DOHH2 (cell line): Measurements from ENCODE around the gene IFT81.

Experiments
- H3F3A ChIP-seq: fragments of 200-600 bp; sonication (generic), shearing (Covaris generic); 2 replicates; pipeline ENCODE4 v1.6.0; 2016; ENCODE audit warnings: antibody characterized with exemption, mild to moderate bottlenecking; ENCODE audit not compliant: control insufficient read depth, insufficient read depth
- H3K27ac ChIP-seq: fragments of 200-600 bp; sonication (generic); 2 replicates; pipeline ENCODE4 v1.5.1; 2014; ENCODE audit warnings: low read depth, mild to moderate bottlenecking, low read length, moderate library complexity
- H3K27me3 ChIP-seq: fragments of 200-600 bp; sonication (generic); 2 replicates; pipeline ENCODE4 v1.6.1; 2014; ENCODE audit warnings: mild to moderate bottlenecking, low read length, mixed read lengths; ENCODE audit not compliant: control insufficient read depth
- H3K36me3 ChIP-seq: fragments of 200-600 bp; sonication (generic); 2 replicates; pipeline ENCODE4 v1.6.1; 2014; ENCODE audit warnings: mild to moderate bottlenecking, low read length, moderate library complexity, mixed read lengths; ENCODE audit not compliant: control insufficient read depth
- H3K4me1 ChIP-seq: fragments of 200-600 bp; sonication (generic); 2 replicates; pipeline ENCODE4 v1.6.1; 2014; ENCODE audit warnings: mild to moderate bottlenecking, low read length, mixed read lengths; ENCODE audit not compliant: control insufficient read depth
- H3K4me2 ChIP-seq: fragments of 200-600 bp; sonication (generic); 2 replicates; pipeline ENCODE4 v1.6.0; 2014; ENCODE audit warnings: mild to moderate bottlenecking, low read length, moderate library complexity
- H3K4me3 ChIP-seq: fragments of 200-600 bp; sonication (generic); 2 replicates; pipeline ENCODE4 v1.5.1; 2014; ENCODE audit warnings: mild to moderate bottlenecking, low read length, mixed read lengths
- H3K79me2 ChIP-seq: fragments of 200-600 bp; sonication (generic); 2 replicates; pipeline ENCODE4 v1.6.1; 2014; ENCODE audit warnings: mild to moderate bottlenecking, low read length, mixed read lengths; ENCODE audit not compliant: control insufficient read depth
- H3K9me2 ChIP-seq: fragments of 200-600 bp; sonication (generic); replicated peaks from 2 replicates; pipeline ENCODE4 v1.6.1; 2014; ENCODE audit warnings: mild to moderate bottlenecking, low read length, mixed read lengths; ENCODE audit not compliant: control insufficient read depth
- H3K9me3 ChIP-seq: fragments of 200-600 bp; sonication (generic); 2 replicates; pipeline ENCODE4 v1.6.1; 2014; ENCODE audit warnings: antibody characterized with exemption, low read length, mixed read lengths; ENCODE audit not compliant: control insufficient read depth, insufficient read depth
- H4K20me1 ChIP-seq: fragments of 200-600 bp; sonication (generic); 2 replicates; pipeline ENCODE4 v1.6.0; 2014; ENCODE audit warnings: low read depth, mild to moderate bottlenecking, antibody characterized with exemption, low read length, moderate library complexity; ENCODE audit not compliant: control insufficient read depth, insufficient read depth
- EZH2phosphoT487 ChIP-seq: fragments of 200-600 bp; sonication (generic); IDR thresholded peaks from 2 replicates; pipeline ENCODE4 v1.6.1; 2017; ENCODE audit warnings: borderline replicate concordance, mild to moderate bottlenecking, antibody characterized with exemption, low read length, moderate library complexity, mixed read lengths
- TF ChIP-seq, protein P1 (sequence below): fragments of 200-600 bp; sonication (generic); IDR thresholded peaks from one replicate; pipeline ENCODE4 v1.5.1; 2014; ENCODE audit warnings: antibody characterized with exemption, mild to moderate bottlenecking, low read depth, low read length; ENCODE audit not compliant: poor library complexity, severe bottlenecking

The IFT81 gene

DNA sequence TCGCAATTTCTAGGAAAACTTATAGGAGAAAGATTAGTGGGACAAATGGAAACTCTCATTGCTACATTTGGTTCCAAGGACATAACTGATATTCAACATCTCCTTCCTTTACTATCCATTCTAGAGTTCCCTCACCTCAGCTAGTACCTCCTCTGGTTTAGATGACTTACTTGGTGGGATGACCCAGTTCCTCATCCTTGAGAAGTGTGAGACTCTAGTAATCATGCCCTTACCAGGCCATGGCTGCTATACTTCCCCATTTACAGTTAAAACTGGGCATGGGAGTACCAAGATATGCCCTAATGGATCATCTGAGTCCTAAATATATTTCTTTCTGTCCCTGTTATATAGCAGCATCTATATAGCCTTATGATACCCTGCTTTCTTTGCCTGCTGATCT lies 58.1 kb downstream of the IFT81 start:
- Histone ChIP-seq H3K4me2 (no peak overlapping the region), H3K27me3 (no peaks in the 10 kb centered on the region), H3K4me3 (no peak overlapping the region), H3K9me3 (no peaks in the 10 kb centered on the region), H3F3A (no peaks in the 10 kb centered on the region), H3K36me3 (no peaks in the 10 kb centered on the region), H3K4me1 (0 out of 2 replicates have a peak, but pooled peaks cover 2% of the 10 kb centered on the region), H3K9me2 (no peaks in the 10 kb centered on the region), H3K27ac (no peak overlapping the region), H4K20me1 (no peaks in the 10 kb centered on the region), H3K79me2 (no peaks in the 10 kb centered on the region)
- no peak for TF ChIP-seq EZH2phosphoT487
- TF ChIP-seq, protein P1, sequence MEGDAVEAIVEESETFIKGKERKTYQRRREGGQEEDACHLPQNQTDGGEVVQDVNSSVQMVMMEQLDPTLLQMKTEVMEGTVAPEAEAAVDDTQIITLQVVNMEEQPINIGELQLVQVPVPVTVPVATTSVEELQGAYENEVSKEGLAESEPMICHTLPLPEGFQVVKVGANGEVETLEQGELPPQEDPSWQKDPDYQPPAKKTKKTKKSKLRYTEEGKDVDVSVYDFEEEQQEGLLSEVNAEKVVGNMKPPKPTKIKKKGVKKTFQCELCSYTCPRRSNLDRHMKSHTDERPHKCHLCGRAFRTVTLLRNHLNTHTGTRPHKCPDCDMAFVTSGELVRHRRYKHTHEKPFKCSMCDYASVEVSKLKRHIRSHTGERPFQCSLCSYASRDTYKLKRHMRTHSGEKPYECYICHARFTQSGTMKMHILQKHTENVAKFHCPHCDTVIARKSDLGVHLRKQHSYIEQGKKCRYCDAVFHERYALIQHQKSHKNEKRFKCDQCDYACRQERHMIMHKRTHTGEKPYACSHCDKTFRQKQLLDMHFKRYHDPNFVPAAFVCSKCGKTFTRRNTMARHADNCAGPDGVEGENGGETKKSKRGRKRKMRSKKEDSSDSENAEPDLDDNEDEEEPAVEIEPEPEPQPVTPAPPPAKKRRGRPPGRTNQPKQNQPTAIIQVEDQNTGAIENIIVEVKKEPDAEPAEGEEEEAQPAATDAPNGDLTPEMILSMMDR, result no peak

GRCh38 chr12:110183386-110183785 lies 59.2 kb downstream of the IFT81 start:
- Histone ChIP-seq H3K79me2 (no peaks in the 10 kb centered on the region), H3K4me1 (0 out of 2 replicates have a peak, but pooled peaks cover 2% of the 10 kb centered on the region), H3K36me3 (no peaks in the 10 kb centered on the region), H3K9me2 (no peaks in the 10 kb centered on the region), H3K4me3 (no peak overlapping the region), H4K20me1 (no peaks in the 10 kb centered on the region), H3K27ac (no peak overlapping the region), H3K9me3 (no peaks in the 10 kb centered on the region), H3F3A (no peaks in the 10 kb centered on the region), H3K27me3 (no peaks in the 10 kb centered on the region), H3K4me2 (no peak overlapping the region)
- no peak for TF ChIP-seq EZH2phosphoT487
- TF ChIP-seq, protein P1, result no peak

DNA sequence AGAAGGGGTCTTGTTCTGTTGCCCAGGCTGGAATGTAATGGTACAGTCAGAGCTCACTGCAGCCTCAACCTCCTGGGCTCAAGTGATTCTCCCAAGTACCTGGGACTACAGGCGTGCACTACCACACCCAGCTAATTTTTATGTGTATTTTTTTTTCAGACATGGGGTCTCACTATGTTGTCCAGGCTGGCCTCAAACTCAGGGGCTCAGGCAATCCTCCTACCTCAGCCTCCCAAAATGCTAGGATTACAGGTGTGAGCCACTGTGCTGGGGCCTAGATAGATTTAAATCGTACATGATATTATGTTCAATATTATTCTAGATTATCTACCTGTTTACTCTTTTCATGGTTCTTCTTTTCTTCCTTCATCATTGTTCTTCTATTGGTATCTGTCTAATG lies 61.5 kb downstream of the IFT81 start:
- Histone ChIP-seq H3F3A (no peaks in the 10 kb centered on the region), H3K9me3 (no peaks in the 10 kb centered on the region), H4K20me1 (no peaks in the 10 kb centered on the region), H3K79me2 (no peaks in the 10 kb centered on the region), H3K9me2 (no peaks in the 10 kb centered on the region), H3K27ac (no peak overlapping the region), H3K4me3 (no peak overlapping the region), H3K4me2 (no peak overlapping the region), H3K27me3 (no peaks in the 10 kb centered on the region), H3K4me1 (no peaks in the 10 kb centered on the region), H3K36me3 (no peaks in the 10 kb centered on the region)
- TF ChIP-seq, protein P1, result no peak
- TF ChIP-seq EZH2phosphoT487, result no peak
